ENCODE results near the gene CTIF.

Gene CTIF

DNA sequence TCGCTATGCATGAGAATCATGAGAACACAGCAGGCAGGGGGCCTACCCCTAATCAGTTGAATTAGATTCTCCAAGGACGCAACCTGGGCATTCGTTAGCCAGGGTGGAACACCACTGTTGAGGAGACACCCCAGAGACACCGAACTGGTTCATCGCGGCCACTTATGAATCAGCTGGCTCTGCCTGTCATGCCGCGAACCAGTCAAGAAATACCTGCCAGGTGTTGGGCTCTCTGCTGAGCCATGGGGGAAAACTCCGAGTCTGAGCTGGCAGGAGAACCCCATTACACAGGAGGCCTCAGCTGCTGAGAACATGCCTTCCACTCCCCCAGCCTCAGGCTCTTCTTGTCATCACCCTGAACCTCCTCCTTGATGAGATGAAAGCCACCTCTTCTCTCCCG lies 227.7 kb downstream of the CTIF start:
- Histone ChIP-seq H4K20me1 (ENCODE audit: insufficient read depth, low read length) (no peaks in the 10 kb centered on the region), H3K36me3 (replicated peaks; ENCODE audit: insufficient read depth, low read length) (no peaks in the 10 kb centered on the region), H3K79me2 (ENCODE audit: low read length) (no peaks in the 10 kb centered on the region), H3K9ac (ENCODE audit: low read length) (no peak overlapping the region), H2AFZ (ENCODE audit: low read length) (no peak overlapping the region), H3F3A (ENCODE audit: insufficient read depth, low read length) (no peaks in the 10 kb centered on the region), H3K4me3 (ENCODE audit: low read length) (no peak overlapping the region), H3K9me2 (replicated peaks; ENCODE audit: insufficient read depth, low read length) (no peaks in the 10 kb centered on the region), H3K4me1 (ENCODE audit: low read length) (no peaks in the 10 kb centered on the region), H3K9me3 (replicated peaks; ENCODE audit: insufficient read depth, low read length) (no peaks in the 10 kb centered on the region), H3K4me2 (ENCODE audit: low read depth, low read length) (no peak overlapping the region), H3K27me3 (replicated peaks; ENCODE audit: insufficient read depth, low read length) (no peaks in the 10 kb centered on the region), H3K27ac (ENCODE audit: low read length) (no peak overlapping the region)
- DNase-seq = no peak
- TF ChIP-seq, protein P1, sequence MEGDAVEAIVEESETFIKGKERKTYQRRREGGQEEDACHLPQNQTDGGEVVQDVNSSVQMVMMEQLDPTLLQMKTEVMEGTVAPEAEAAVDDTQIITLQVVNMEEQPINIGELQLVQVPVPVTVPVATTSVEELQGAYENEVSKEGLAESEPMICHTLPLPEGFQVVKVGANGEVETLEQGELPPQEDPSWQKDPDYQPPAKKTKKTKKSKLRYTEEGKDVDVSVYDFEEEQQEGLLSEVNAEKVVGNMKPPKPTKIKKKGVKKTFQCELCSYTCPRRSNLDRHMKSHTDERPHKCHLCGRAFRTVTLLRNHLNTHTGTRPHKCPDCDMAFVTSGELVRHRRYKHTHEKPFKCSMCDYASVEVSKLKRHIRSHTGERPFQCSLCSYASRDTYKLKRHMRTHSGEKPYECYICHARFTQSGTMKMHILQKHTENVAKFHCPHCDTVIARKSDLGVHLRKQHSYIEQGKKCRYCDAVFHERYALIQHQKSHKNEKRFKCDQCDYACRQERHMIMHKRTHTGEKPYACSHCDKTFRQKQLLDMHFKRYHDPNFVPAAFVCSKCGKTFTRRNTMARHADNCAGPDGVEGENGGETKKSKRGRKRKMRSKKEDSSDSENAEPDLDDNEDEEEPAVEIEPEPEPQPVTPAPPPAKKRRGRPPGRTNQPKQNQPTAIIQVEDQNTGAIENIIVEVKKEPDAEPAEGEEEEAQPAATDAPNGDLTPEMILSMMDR (IDR thresholded peaks at IDR 0.05; ENCODE audit: low read length) = no peak
- TF ChIP-seq EZH2 (optimal IDR thresholded peaks at IDR 0.05; ENCODE audit: low read depth, low read length) = no peak
- no peak for TF ChIP-seq EZH2phosphoT487 (IDR thresholded peaks at IDR 0.05; ENCODE audit: low read length)

DNA sequence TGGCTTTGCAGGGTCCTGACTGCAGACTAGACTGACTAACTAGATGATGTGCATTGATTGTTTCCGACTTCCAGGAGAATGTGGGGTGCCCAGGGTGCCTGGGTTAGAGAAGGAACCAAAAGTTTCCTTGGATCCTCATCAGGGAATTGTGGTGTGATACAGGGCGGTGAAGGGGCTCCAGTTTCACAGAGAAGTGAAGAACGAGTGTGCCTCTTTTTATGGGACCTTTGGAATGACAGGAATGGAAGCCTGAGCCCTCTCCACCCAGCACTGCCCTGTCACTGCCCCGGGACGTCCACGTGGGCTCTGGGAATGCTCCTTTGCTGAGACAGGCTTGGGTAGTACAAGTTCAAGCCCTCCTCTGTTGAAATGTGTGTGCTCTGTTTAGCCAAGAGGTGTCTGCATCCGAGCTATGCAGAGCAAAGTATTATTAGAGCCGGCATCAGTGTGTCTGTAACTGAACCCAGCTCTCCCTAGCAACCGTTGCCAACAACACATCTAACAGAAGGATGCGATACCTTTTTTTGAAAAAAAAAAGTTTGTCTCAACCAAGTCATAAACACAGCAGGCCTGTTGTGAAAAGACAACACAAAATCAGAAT lies 228.4 kb downstream of the CTIF start:
- no peaks in the 10 kb centered on the region for H3K9me3 ChIP-seq (replicated peaks; ENCODE audit: insufficient read depth, low read length)
- H3K4me1 ChIP-seq (ENCODE audit: low read length) = no peaks in the 10 kb centered on the region
- no peaks in the 10 kb centered on the region for H3K79me2 ChIP-seq (ENCODE audit: low read length)
- TF ChIP-seq, protein P1 (IDR thresholded peaks at IDR 0.05; ENCODE audit: low read length) = no peak
- TF ChIP-seq EZH2phosphoT487 (IDR thresholded peaks at IDR 0.05; ENCODE audit: low read length) = no peak
- no peak for TF ChIP-seq EZH2 (optimal IDR thresholded peaks at IDR 0.05; ENCODE audit: low read depth, low read length)
- no peaks in the 10 kb centered on the region for H4K20me1 ChIP-seq (ENCODE audit: insufficient read depth, low read length)
- H3K4me3 ChIP-seq (ENCODE audit: low read length) = no peak overlapping the region
- no peak overlapping the region for H3K4me2 ChIP-seq (ENCODE audit: low read depth, low read length)
- no peak overlapping the region for H3K27ac ChIP-seq (ENCODE audit: low read length)
- H3K36me3 ChIP-seq (replicated peaks; ENCODE audit: insufficient read depth, low read length) = no peaks in the 10 kb centered on the region
- no peak for DNase-seq
- H2AFZ ChIP-seq (ENCODE audit: low read length) = no peak overlapping the region
- H3K9me2 ChIP-seq (replicated peaks; ENCODE audit: insufficient read depth, low read length) = no peaks in the 10 kb centered on the region
- H3K27me3 ChIP-seq (replicated peaks; ENCODE audit: insufficient read depth, low read length) = no peaks in the 10 kb centered on the region
- H3K9ac ChIP-seq (ENCODE audit: low read length) = no peak overlapping the region
- no peaks in the 10 kb centered on the region for H3F3A ChIP-seq (ENCODE audit: insufficient read depth, low read length)

DNA sequence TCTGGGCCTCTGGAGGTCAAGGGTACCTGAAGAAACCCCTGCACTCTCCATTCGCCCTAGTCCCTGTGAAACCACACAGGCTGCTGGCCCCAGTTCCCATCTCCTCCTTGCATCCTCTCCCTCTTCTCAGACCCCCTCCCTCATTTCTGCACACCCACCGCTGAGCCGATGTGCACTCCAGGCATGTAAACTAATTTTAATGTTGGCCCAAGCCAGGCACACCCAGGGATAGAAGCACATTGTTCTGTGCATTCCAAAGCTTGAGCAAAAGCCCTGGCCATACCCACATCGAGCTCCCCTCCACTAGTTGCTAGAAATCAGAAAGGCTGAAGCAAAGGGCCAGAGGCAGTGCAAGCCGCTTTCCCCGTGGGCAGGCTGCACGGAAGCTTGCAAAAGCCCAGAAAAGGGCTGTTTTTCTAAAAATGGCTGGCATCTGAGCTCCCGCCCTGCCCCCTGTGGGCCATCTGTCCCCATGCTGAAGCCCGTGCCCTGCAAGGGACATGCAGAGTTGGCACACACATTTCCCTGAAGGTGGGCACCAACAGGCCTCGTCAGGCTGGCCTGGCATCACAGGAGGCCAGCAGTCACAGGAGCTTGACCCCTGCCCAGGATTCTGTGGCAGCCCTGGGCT lies 230.3 kb downstream of the CTIF start:
- TF ChIP-seq, protein P1 (IDR thresholded peaks at IDR 0.05; ENCODE audit: low read length) = no peak
- no peak for TF ChIP-seq EZH2 (optimal IDR thresholded peaks at IDR 0.05; ENCODE audit: low read depth, low read length)
- TF ChIP-seq EZH2phosphoT487 (IDR thresholded peaks at IDR 0.05; ENCODE audit: low read length) = no peak
- Histone ChIP-seq H4K20me1 (ENCODE audit: insufficient read depth, low read length) (no peaks in the 10 kb centered on the region), H3K36me3 (replicated peaks; ENCODE audit: insufficient read depth, low read length) (no peaks in the 10 kb centered on the region), H3K79me2 (ENCODE audit: low read length) (no peaks in the 10 kb centered on the region), H3K9ac (ENCODE audit: low read length) (no peak overlapping the region), H3K27ac (ENCODE audit: low read length) (no peak overlapping the region), H2AFZ (ENCODE audit: low read length) (no peak overlapping the region), H3K9me3 (replicated peaks; ENCODE audit: insufficient read depth, low read length) (no peaks in the 10 kb centered on the region), H3K9me2 (replicated peaks; ENCODE audit: insufficient read depth, low read length) (no peaks in the 10 kb centered on the region), H3K4me1 (ENCODE audit: low read length) (no peaks in the 10 kb centered on the region), H3K4me2 (ENCODE audit: low read depth, low read length) (no peak overlapping the region), H3K27me3 (replicated peaks; ENCODE audit: insufficient read depth, low read length) (no peaks in the 10 kb centered on the region), H3F3A (ENCODE audit: insufficient read depth, low read length) (no peaks in the 10 kb centered on the region), H3K4me3 (ENCODE audit: low read length) (no peak overlapping the region)
- no peak for DNase-seq

All from MM.1S (cell line).